Measurements from ENCODE around the gene MEOX1. TPM values are rescaled to one million over a fixed set of nuclear protein-coding genes. Genes with fewer than 3 reads are reported as not detected.
A peak's percentile ranks its signal among the peaks of the same experiment; 100 is the strongest.

MEOX1 gene
- total RNA-seq, 1 donor from 2014 or later, result 17.2 TPM

GRCh38 chr17:43667506-43667905 is 5.8 kb upstream of the MEOX1 start:
- Mint-ChIP-seq H3K27ac (peak overlapping the region; percentile 90), H3K9me3 (no peaks in the 10 kb centered on the region)

GRCh38 chr17:43665937-43666236 is 4.2 kb upstream of the MEOX1 start:
- TF ChIP-seq CTCF (conservative IDR thresholded peaks at IDR 0.05), result no peak
- peaks cover 54% of the 10 kb centered on the region for H3K4me1 Mint-ChIP-seq (ENCODE audit: unreplicated experiment)
- no peaks in the 10 kb centered on the region for H3K27me3 Mint-ChIP-seq
- no peaks in the 10 kb centered on the region for H3K9me3 Mint-ChIP-seq
- DNase-seq (ENCODE audit: extremely low spot score, unreplicated experiment), result no peak
- peak overlapping the region; percentile 75 for H3K4me3 Mint-ChIP-seq
- no peaks in the 10 kb centered on the region for H3K36me3 Mint-ChIP-seq
- H3K27ac Mint-ChIP-seq, result peak overlapping the region; percentile 98

More at GRCh38 chr17:43667506-43667905, 5.8 kb upstream of the MEOX1 start:
- H3K36me3 Mint-ChIP-seq, result no peaks in the 10 kb centered on the region
- no peak overlapping the region for H3K4me3 Mint-ChIP-seq
- DNase-seq (ENCODE audit: extremely low spot score, unreplicated experiment), result no peak
- H3K27me3 Mint-ChIP-seq, result no peaks in the 10 kb centered on the region
- H3K4me1 Mint-ChIP-seq (ENCODE audit: unreplicated experiment), result peaks cover 59% of the 10 kb centered on the region
- no peak for TF ChIP-seq CTCF (conservative IDR thresholded peaks at IDR 0.05)

GRCh38 chr17:43665084-43665936 is 3.6 kb upstream of the MEOX1 start:
- H3K4me1 Mint-ChIP-seq (ENCODE audit: unreplicated experiment), result peaks cover 54% of the 10 kb centered on the region
- H3K27me3 Mint-ChIP-seq, result no peaks in the 10 kb centered on the region
- TF ChIP-seq CTCF (conservative IDR thresholded peaks at IDR 0.05), result no peak
- no peak for DNase-seq (ENCODE audit: extremely low spot score, unreplicated experiment)
- H3K36me3 Mint-ChIP-seq, result no peaks in the 10 kb centered on the region
- no peaks in the 10 kb centered on the region for H3K9me3 Mint-ChIP-seq
- H3K4me3 Mint-ChIP-seq, result peak overlapping the region; percentile 75
- peak overlapping the region; percentile 98 for H3K27ac Mint-ChIP-seq

GRCh38 chr17:43664096-43664495 is 2.4 kb upstream of the MEOX1 start:
- no peaks in the 10 kb centered on the region for H3K27me3 Mint-ChIP-seq
- no peak overlapping the region for H3K4me3 Mint-ChIP-seq
- no peak for DNase-seq (ENCODE audit: extremely low spot score, unreplicated experiment)
- no peaks in the 10 kb centered on the region for H3K9me3 Mint-ChIP-seq
- TF ChIP-seq CTCF (conservative IDR thresholded peaks at IDR 0.05), result no peak
- peak overlapping the region; percentile 20 for H3K27ac Mint-ChIP-seq
- no peaks in the 10 kb centered on the region for H3K36me3 Mint-ChIP-seq
- peaks cover 54% of the 10 kb centered on the region for H3K4me1 Mint-ChIP-seq (ENCODE audit: unreplicated experiment)

- H3K27me3 Mint-ChIP-seq, result no peaks in the 10 kb centered on the region
- no peak overlapping the region for H3K4me3 Mint-ChIP-seq
- peak overlapping the region; percentile 20 for H3K27ac Mint-ChIP-seq
These were observed 1.7 kb upstream of the MEOX1 start for GRCh38 chr17:43663383-43663782.

More at GRCh38 chr17:43663383-43663782, 1.7 kb upstream of the MEOX1 start:
- no peak for TF ChIP-seq CTCF (conservative IDR thresholded peaks at IDR 0.05)
- DNase-seq (ENCODE audit: extremely low spot score, unreplicated experiment), result no peak
- no peaks in the 10 kb centered on the region for H3K9me3 Mint-ChIP-seq
- peaks cover 60% of the 10 kb centered on the region for H3K4me1 Mint-ChIP-seq (ENCODE audit: unreplicated experiment)
- H3K36me3 Mint-ChIP-seq, result no peaks in the 10 kb centered on the region

All from type B pancreatic cell (in vitro differentiated cells).